ENCODE results near the gene PDE10A.

- TF ChIP-seq CTCF (IDR thresholded peaks at IDR 0.05; ENCODE audit: low read length) (no peak), EZH2 (IDR thresholded peaks at IDR 0.05; ENCODE audit: borderline replicate concordance, low read length) (no peak)
These were observed 38.7 kb upstream of the PDE10A start for GRCh38 chr6:165701564-165702354.

Measured in OCI-LY1 (cell line).